ENCODE measurements around the gene USP3. TPM values are rescaled to one million over a fixed set of nuclear protein-coding genes. Genes with fewer than 3 reads are reported as not detected.
"Not testable (repeated sequence)": the region's sequence is repeated elsewhere in the genome, so short reads cannot be mapped to it uniquely, and the experiment has no call there.

Gene USP3
- total and polyA plus RNA-seq, 2 of the 13 experiments (the other 11 are each of a cell fraction or from before 2014, with no cell fraction given) = 14.3 to 61.2 TPM

DNA sequence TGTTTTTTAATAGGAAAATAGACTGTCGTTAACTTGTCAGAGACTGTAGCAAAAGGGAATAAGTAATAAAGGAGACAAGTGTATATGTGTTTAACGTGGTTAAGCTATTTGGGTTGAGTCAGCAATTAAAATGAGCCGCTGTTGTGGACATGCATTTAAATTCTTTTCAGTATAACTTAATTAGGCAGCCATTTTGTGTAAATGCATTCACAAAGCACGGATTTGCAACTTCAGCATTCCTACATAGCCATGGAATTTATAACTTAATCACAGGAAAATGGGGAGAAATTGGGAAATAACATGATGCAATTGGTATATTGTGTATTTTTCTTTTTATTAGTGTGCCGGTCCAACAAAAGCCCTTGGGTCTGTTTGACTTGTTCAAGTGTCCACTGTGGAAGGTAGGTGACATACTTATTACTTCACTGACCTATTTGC, 27.9 kb downstream of the USP3 start:
- intact Hi-C loops (cut with micrococcal nuclease; ENCODE audit: unreplicated experiment) (no loop called here), in situ Hi-C loops (cut with HindIII; ENCODE audit: extremely low pct_ligation_motif_present, low pct_unique_long_range_greater_than_20kb) (no loop called here)
- H2AFZ ChIP-seq (ENCODE audit: low read length) = no peak overlapping the region
- no peak overlapping the region for H3K4me2 ChIP-seq (ENCODE audit: low read depth, low read length)
- no peaks in the 10 kb centered on the region for H3K36me3 ChIP-seq (replicated peaks in 1 of 2; ENCODE audit: control insufficient read depth in 1 of 2, insufficient read depth in 2 of 2, low read length in 2 of 2)
- H3K9ac ChIP-seq (ENCODE audit: insufficient read depth, low read depth, low read length) = no peak overlapping the region
- FAIRE-seq (no peak), ATAC-seq (no peak), DNase-seq (ENCODE audit: low spot score) (no peak)
- BruUV-seq (replicated peaks) = no TSS peak
- 93% methylated on average over 5 of the region's 5 CpGs for WGBS (ENCODE audit: low lambda C conversion rate)
- no peaks in the 10 kb centered on the region for H3K9me3 ChIP-seq (ENCODE audit: low read length)
- TF ChIP-seq ZNF124 (CRISPR knock-in tag; IDR thresholded peaks at IDR 0.05) (no peak), NCOR1 (IDR thresholded peaks at IDR 0.05; ENCODE audit: borderline replicate concordance, low read length) (no peak), MAFF (IDR thresholded peaks at IDR 0.05; ENCODE audit: low read depth, low read length) (peak; percentile 90), CHD2 (IDR thresholded peaks at IDR 0.05; ENCODE audit: low read depth, low read length) (no peak), ZNF737 (CRISPR knock-in tag; IDR thresholded peaks at IDR 0.05; ENCODE audit: borderline replicate concordance) (no peak), MAFK (conservative IDR thresholded peaks at IDR 0.05 in 1 of 2, IDR thresholded peaks at IDR 0.05 in 1 of 2; ENCODE audit: low read length in 2 of 2) (peak; percentile 88 to 91), ZSCAN20 (CRISPR knock-in tag; IDR thresholded peaks at IDR 0.05; ENCODE audit: borderline replicate concordance) (no peak)
- TF ChIP-seq, protein P1, sequence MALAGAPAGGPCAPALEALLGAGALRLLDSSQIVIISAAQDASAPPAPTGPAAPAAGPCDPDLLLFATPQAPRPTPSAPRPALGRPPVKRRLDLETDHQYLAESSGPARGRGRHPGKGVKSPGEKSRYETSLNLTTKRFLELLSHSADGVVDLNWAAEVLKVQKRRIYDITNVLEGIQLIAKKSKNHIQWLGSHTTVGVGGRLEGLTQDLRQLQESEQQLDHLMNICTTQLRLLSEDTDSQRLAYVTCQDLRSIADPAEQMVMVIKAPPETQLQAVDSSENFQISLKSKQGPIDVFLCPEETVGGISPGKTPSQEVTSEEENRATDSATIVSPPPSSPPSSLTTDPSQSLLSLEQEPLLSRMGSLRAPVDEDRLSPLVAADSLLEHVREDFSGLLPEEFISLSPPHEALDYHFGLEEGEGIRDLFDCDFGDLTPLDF (CRISPR knock-in tag; IDR thresholded peaks at IDR 0.05) = no peak
- peaks cover 2% of the 10 kb centered on the region; the same call in 1 of the 2 replicates for H4K20me1 ChIP-seq (ENCODE audit: insufficient read depth, low read length)
- H3K4me1 ChIP-seq (ENCODE audit: insufficient read depth, low read length) = peaks cover 11% of the 10 kb centered on the region; the same call in 1 of the 2 replicates
- no peak overlapping the region for H3K4me3 ChIP-seq (replicated peaks in 1 of 3; ENCODE audit: insufficient read depth in 1 of 3, low read depth in 2 of 3, low read length in 3 of 3)
- no peaks in the 10 kb centered on the region for H3K27me3 ChIP-seq (ENCODE audit: control insufficient read depth in 1 of 2, insufficient read depth in 2 of 2, low read length in 2 of 2)
- CTCF ChIA-PET (ENCODE audit: low intra/inter-chr PET ratio, low total read pairs) = no interaction called here
- no peak overlapping the region for H3K27ac ChIP-seq (ENCODE audit: extremely low read length, insufficient read depth, low read length)
- H3K79me2 ChIP-seq (ENCODE audit: insufficient read depth, low read length) = peaks cover 92% of the 10 kb centered on the region
- POLR2A ChIA-PET = interaction anchor here (0.6 kb wide), 1 partner anchor 21 kb away, joined by 5 read pairs; no protein-coding TSS in a partner anchor

DNA sequence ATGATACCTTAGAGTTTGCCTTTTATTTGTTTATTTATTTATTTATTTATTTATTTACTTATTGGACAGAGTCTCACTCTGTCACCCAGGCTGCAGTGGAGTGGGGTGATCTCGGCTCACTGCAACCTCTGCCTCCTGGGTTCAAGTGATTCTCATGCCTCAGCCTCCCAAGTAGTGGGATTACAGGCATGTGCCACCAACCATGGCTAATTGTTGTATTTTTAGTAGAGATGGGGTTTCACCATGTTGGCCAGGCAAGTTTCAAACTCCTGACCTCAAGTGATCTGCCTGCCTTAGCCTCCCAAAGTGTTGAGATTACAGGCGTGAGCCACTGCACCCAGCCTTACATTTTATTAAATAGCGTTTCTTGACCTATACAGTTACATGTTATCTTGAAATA, 30.5 kb downstream of the USP3 start:
- H3K79me2 ChIP-seq (ENCODE audit: insufficient read depth, low read length) = peaks cover 76% of the 10 kb centered on the region
- CTCF ChIA-PET (ENCODE audit: low intra/inter-chr PET ratio, low total read pairs); H3K4me3 ChIP-seq (replicated peaks in 1 of 3; ENCODE audit: insufficient read depth in 1 of 3, low read depth in 2 of 3, low read length in 3 of 3); ATAC-seq; in situ Hi-C loops (cut with HindIII; ENCODE audit: extremely low pct_ligation_motif_present, low pct_unique_long_range_greater_than_20kb); H3K36me3 ChIP-seq (replicated peaks in 1 of 2; ENCODE audit: control insufficient read depth in 1 of 2, insufficient read depth in 2 of 2, low read length in 2 of 2); H2AFZ ChIP-seq (ENCODE audit: low read length); H3K4me2 ChIP-seq (ENCODE audit: low read depth, low read length); FAIRE-seq; intact Hi-C loops (cut with micrococcal nuclease; ENCODE audit: unreplicated experiment); H4K20me1 ChIP-seq (ENCODE audit: insufficient read depth, low read length); H3K27ac ChIP-seq (ENCODE audit: extremely low read length, insufficient read depth, low read length); H3K9me3 ChIP-seq (ENCODE audit: low read length); DNase-seq (ENCODE audit: low spot score); BruUV-seq (replicated peaks); H3K9ac ChIP-seq (ENCODE audit: insufficient read depth, low read depth, low read length); H3K27me3 ChIP-seq (ENCODE audit: control insufficient read depth in 1 of 2, insufficient read depth in 2 of 2, low read length in 2 of 2): not testable (repeated sequence)
- peaks cover 24% of the 10 kb centered on the region for H3K4me1 ChIP-seq (ENCODE audit: insufficient read depth, low read length)
- WGBS (ENCODE audit: low lambda C conversion rate) = 96% methylated on average over 3 of the region's 3 CpGs
- POLR2A ChIA-PET = interaction anchor here (1.2 kb wide), 1 partner anchor 12 kb away, joined by 3 read pairs; no protein-coding TSS in a partner anchor

Data from HepG2 (cell line).